ENCODE results near the gene CHID1. TPM values are rescaled to one million over a fixed set of nuclear protein-coding genes. Genes with fewer than 3 reads are reported as not detected.

Gene CHID1
- total RNA-seq, 2 donors from 2014 or later: 39.4 to 81.4 TPM

DNA sequence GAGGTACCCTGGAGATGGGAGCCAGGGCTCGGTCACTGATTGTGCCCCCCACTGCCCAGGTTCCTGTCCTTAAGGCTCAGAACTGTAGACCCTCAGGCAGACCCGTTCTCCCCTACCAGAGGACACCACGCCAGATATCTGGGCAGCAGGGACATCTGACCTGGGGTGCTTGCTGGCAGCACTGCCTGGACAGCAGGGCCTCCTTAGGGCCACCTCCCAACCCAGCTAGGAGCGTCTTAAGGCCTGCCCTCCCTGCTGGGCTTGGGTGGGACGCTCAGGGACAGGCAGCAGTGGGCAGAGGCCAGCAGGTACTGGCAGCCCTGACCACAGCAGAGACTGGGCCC lies 71.4 kb downstream of the CHID1 start:
- ATAC-seq: no peak
- Histone ChIP-seq H3K36me3 (replicated peaks in 1 of 2; ENCODE audit: insufficient read depth in 1 of 2, low read depth in 2 of 2) (peaks cover 0 to 20% of the 10 kb centered on the region in 2 donors), H3K4me3 (no peak overlapping the region), H3K9me3 (no peaks in the 10 kb centered on the region), H3K27me3 (no peaks in the 10 kb centered on the region), H3K27ac (peak overlapping the region in 3 of 4 donors; percentile 40 to 99 (median 44)), H3K4me1 (peaks cover 79% of the 10 kb centered on the region)
- no peak for TF ChIP-seq CTCF (IDR thresholded peaks at IDR 0.05)
- no peak for TF ChIP-seq POLR2A (IDR thresholded peaks at IDR 0.05)
- no peak for DNase-seq
- intact Hi-C loops (cut with DNase I): no loop called here
- WGBS, 2 donors: 83 to 93% methylated on average over 1 to 3 of the region's 5 CpGs

- H3K4me3 ChIP-seq: no peak overlapping the region
- peaks cover 79% of the 10 kb centered on the region for H3K4me1 ChIP-seq
- peak in 1 of 3 donors; percentile 0 for TF ChIP-seq POLR2A (IDR thresholded peaks at IDR 0.05)
- peak in 3 of 7 experiments; percentile 35 to 48 (median 38) for TF ChIP-seq CTCF (IDR thresholded peaks at IDR 0.05)
- intact Hi-C loops (cut with DNase I): no loop called here
- no peaks in the 10 kb centered on the region for H3K9me3 ChIP-seq
- H3K27me3 ChIP-seq: no peaks in the 10 kb centered on the region
- H3K36me3 ChIP-seq (replicated peaks in 1 of 2; ENCODE audit: insufficient read depth in 1 of 2, low read depth in 2 of 2): peaks cover 0 to 20% of the 10 kb centered on the region in 2 donors
- 44 to 45% methylated on average over 4 to 17 of the region's 17 CpGs for WGBS, 2 donors
- ATAC-seq (no peak), DNase-seq (peak in 2 of 4 donors; percentile 65 to 72)
- H3K27ac ChIP-seq: peak overlapping the region; percentile 20 to 99 (median 42)
Observed at GRCh38 chr11:838441-839279, 72.0 kb downstream of the CHID1 start.

GRCh38 chr11:837990-838307 lies 72.7 kb downstream of the CHID1 start:
- ATAC-seq (no peak), DNase-seq (no peak)
- H3K36me3 ChIP-seq (replicated peaks in 1 of 2; ENCODE audit: insufficient read depth in 1 of 2, low read depth in 2 of 2): peaks cover 0 to 20% of the 10 kb centered on the region in 2 donors
- WGBS, 2 donors: 70 to 87% methylated on average over 4 to 8 of the region's 8 CpGs
- no peak overlapping the region for H3K4me3 ChIP-seq
- peak overlapping the region in 3 of 4 donors; percentile 44 to 99 (median 99) for H3K27ac ChIP-seq
- no peaks in the 10 kb centered on the region for H3K27me3 ChIP-seq
- peaks cover 76% of the 10 kb centered on the region for H3K4me1 ChIP-seq
- intact Hi-C loops (cut with DNase I): no loop called here
- TF ChIP-seq CTCF (IDR thresholded peaks at IDR 0.05) (no peak), POLR2A (IDR thresholded peaks at IDR 0.05) (no peak)
- no peaks in the 10 kb centered on the region for H3K9me3 ChIP-seq

GRCh38 chr11:837189-837989 lies 73.2 kb downstream of the CHID1 start:
- Histone ChIP-seq H3K27me3 (no peaks in the 10 kb centered on the region), H3K4me3 (no peak overlapping the region), H3K36me3 (replicated peaks in 1 of 2; ENCODE audit: insufficient read depth in 1 of 2, low read depth in 2 of 2) (peaks cover 0 to 20% of the 10 kb centered on the region in 2 donors), H3K9me3 (no peaks in the 10 kb centered on the region), H3K27ac (peak overlapping the region; percentile 41 to 99 (median 98)), H3K4me1 (peaks cover 78% of the 10 kb centered on the region)
- no peak for DNase-seq
- ATAC-seq: no peak
- WGBS, 2 donors: 82% methylated on average over 11 to 22 of the region's 22 CpGs
- TF ChIP-seq POLR2A (IDR thresholded peaks at IDR 0.05) (no peak), CTCF (IDR thresholded peaks at IDR 0.05) (no peak)
- intact Hi-C loops (cut with DNase I): no loop called here

Data from body of pancreas (tissue), 4 donors.